ENCODE results near the gene PCDHB7.

DNA sequence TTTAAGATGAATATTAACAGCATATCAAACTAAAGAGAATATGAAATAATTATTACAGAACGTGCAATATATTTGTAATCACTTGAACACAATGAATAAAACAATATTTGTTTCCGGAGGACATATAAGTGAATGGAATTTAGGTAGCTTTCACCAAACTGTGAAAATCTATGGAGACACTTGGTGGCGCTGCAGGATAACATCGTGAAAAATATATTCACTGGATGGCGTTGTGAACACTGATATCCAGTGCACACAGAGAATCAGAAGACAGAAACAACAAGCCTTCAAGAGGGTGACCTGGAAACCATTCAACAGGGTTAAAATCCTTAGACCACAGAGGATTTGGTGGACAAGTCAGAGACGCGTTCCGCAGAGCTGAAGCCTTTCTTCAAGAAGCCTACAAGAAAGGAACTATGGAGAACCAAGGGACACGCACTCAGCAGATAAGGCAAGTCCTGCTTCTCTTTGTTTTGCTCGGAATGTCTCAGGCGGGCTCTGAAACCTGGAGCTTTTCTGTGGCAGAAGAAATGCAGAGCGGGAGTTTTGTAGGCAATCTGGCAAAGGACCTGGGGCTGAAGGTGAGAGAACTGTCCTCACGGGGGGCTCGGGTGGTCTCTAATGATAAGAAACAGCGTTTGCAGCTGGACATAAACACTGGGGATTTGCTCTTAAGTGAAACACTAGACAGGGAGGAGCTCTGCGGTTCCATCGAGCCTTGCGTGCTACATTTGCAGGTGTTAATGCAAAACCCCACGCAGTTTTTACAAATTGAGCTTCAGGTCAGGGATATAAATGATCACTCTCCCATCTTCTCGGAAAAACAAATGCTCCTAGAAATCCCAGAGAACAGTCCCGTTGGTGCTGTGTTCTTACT lies 27.2 kb downstream of the PCDHB7 start, which contains the start of gene PCDHB11:
- TF ChIP-seq POLR2A (IDR thresholded peaks at IDR 0.05), result no peak
- TF ChIP-seq, protein P1, sequence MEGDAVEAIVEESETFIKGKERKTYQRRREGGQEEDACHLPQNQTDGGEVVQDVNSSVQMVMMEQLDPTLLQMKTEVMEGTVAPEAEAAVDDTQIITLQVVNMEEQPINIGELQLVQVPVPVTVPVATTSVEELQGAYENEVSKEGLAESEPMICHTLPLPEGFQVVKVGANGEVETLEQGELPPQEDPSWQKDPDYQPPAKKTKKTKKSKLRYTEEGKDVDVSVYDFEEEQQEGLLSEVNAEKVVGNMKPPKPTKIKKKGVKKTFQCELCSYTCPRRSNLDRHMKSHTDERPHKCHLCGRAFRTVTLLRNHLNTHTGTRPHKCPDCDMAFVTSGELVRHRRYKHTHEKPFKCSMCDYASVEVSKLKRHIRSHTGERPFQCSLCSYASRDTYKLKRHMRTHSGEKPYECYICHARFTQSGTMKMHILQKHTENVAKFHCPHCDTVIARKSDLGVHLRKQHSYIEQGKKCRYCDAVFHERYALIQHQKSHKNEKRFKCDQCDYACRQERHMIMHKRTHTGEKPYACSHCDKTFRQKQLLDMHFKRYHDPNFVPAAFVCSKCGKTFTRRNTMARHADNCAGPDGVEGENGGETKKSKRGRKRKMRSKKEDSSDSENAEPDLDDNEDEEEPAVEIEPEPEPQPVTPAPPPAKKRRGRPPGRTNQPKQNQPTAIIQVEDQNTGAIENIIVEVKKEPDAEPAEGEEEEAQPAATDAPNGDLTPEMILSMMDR (IDR thresholded peaks at IDR 0.05), result no peak

Data from lower leg skin (tissue), 3 donors.